Naive B cell (primary cell): ENCODE data around the gene UBLCP1. TPM values are rescaled to one million over a fixed set of nuclear protein-coding genes. Genes with fewer than 3 reads are reported as not detected.

ENCODE experiments used
- ATAC-seq, 2 donors: fragments of 150-1000 bp; cut with Tn5 transposase; 2 replicates each; pipeline ENCODE4 v1.10.0; 2021; ENCODE audit warnings: low read depth in 2 of 2, mild to moderate bottlenecking in 2 of 2, moderate library complexity in 2 of 2
- DNase-seq: peaks from one replicate; pipeline ENCODE4 v3.0.0; 2022
- H3K27ac Mint-ChIP-seq, 6 donors: one replicate each; pipeline ENCODE4 v1.8.0; 2020 to 2022; ENCODE audit warnings: mild to moderate bottlenecking in 6 of 6, mixed read lengths in 6 of 6, moderate library complexity in 5 of 6, inconsistent platforms in 2 of 6
- H3K27me3 Mint-ChIP-seq, 3 donors: one replicate each; pipeline ENCODE4 v1.8.0; 2021 to 2022; ENCODE audit warnings: mixed read lengths in 3 of 3, mild to moderate bottlenecking in 1 of 3
- H3K36me3 Mint-ChIP-seq, 2 donors: one replicate each; pipeline ENCODE4 v1.8.0; 2020 to 2022; ENCODE audit warnings: mixed read lengths in 2 of 2, inconsistent platforms in 1 of 2, mild to moderate bottlenecking in 1 of 2
- H3K4me1 Mint-ChIP-seq, 3 donors: one replicate each; pipeline ENCODE4 v1.8.0; 2020 to 2022; ENCODE audit warnings: mixed read lengths in 3 of 3, inconsistent platforms in 1 of 3, mild to moderate bottlenecking in 1 of 3, moderate library complexity in 1 of 3
- H3K4me3 Mint-ChIP-seq, 8 donors: one replicate each; pipeline ENCODE4 v1.8.0; 2020 to 2022; ENCODE audit warnings: mild to moderate bottlenecking in 8 of 8, mixed read lengths in 8 of 8, moderate library complexity in 8 of 8, inconsistent platforms in 2 of 8
- H3K9me3 Mint-ChIP-seq, 7 donors: one replicate each; pipeline ENCODE4 v1.8.0; 2020 to 2022; ENCODE audit warnings: mixed read lengths in 7 of 7, mild to moderate bottlenecking in 5 of 7, inconsistent platforms in 2 of 7, moderate library complexity in 1 of 7
- polyA plus RNA-seq, 6 donors: library from polyadenylated mRNA; unstranded; fragments of 300-500 nt; fragmentation: Illumina TruSeq; gene quantifications; one replicate each; pipeline ENCODE4 v1.2.3, GENCODE V29; 2021; ENCODE audit warnings: low read depth in 6 of 6

Gene UBLCP1
- polyA plus RNA-seq, 6 donors from 2014 or later = 48.4 to 69.5 (median 61.2) TPM

- no peaks in the 10 kb centered on the region for H3K27me3 Mint-ChIP-seq
- no peak for ATAC-seq
These were observed 40.2 kb downstream of the UBLCP1 start for GRCh38 chr5:159303286-159303685.

GRCh38 chr5:159304961-159305595 is 42.0 kb downstream of the UBLCP1 start:
- H3K36me3 Mint-ChIP-seq = peaks cover 15 to 32% of the 10 kb centered on the region in 2 donors
- no peak for DNase-seq
- no peak for ATAC-seq
- H3K9me3 Mint-ChIP-seq = peaks cover 12 to 38% (median 30%) of the 10 kb centered on the region in 7 donors
- no peaks in the 10 kb centered on the region for H3K27me3 Mint-ChIP-seq
- peaks cover 6 to 22% (median 14%) of the 10 kb centered on the region in 3 donors for H3K4me1 Mint-ChIP-seq
- no peak overlapping the region for H3K4me3 Mint-ChIP-seq
- no peak overlapping the region for H3K27ac Mint-ChIP-seq

More at GRCh38 chr5:159303286-159303685, 40.2 kb downstream of the UBLCP1 start:
- Mint-ChIP-seq H3K4me1 (peaks cover 6 to 18% (median 14%) of the 10 kb centered on the region in 3 donors), H3K9me3 (peaks cover 21 to 56% (median 42%) of the 10 kb centered on the region in 7 donors), H3K36me3 (peaks cover 21 to 43% of the 10 kb centered on the region in 2 donors), H3K27ac (no peak overlapping the region), H3K4me3 (no peak overlapping the region)
- no peak for DNase-seq

- peak overlapping the region in 1 of 6 donors; percentile 65 for H3K27ac Mint-ChIP-seq
- peak in 1 of 2 donors; percentile 8 for ATAC-seq
- H3K9me3 Mint-ChIP-seq = no peaks in the 10 kb centered on the region
- peaks cover 5 to 25% (median 14%) of the 10 kb centered on the region in 3 donors for H3K4me1 Mint-ChIP-seq
- DNase-seq = no peak
- peaks cover 0 to 11% (median 6%) of the 10 kb centered on the region in 3 donors for H3K27me3 Mint-ChIP-seq
- H3K4me3 Mint-ChIP-seq = peak overlapping the region in 7 of 8 donors; percentile 77 to 84 (median 79)
- H3K36me3 Mint-ChIP-seq = no peaks in the 10 kb centered on the region
These were observed 46.8 kb downstream of the UBLCP1 start for GRCh38 chr5:159309689-159310433.

GRCh38 chr5:159310511-159310910 is 47.4 kb downstream of the UBLCP1 start:
- DNase-seq = peak; percentile 53
- H3K4me1 Mint-ChIP-seq = peaks cover 5 to 18% (median 14%) of the 10 kb centered on the region in 3 donors
- peaks cover 0 to 11% (median 6%) of the 10 kb centered on the region in 3 donors for H3K27me3 Mint-ChIP-seq
- H3K27ac Mint-ChIP-seq = peak overlapping the region in 4 of 6 donors; percentile 25 to 88 (median 78)
- no peaks in the 10 kb centered on the region for H3K9me3 Mint-ChIP-seq
- peak overlapping the region; percentile 77 to 84 (median 80) for H3K4me3 Mint-ChIP-seq
- no peaks in the 10 kb centered on the region for H3K36me3 Mint-ChIP-seq
- ATAC-seq = peak; percentile 97 to 98

GRCh38 chr5:159311063-159311462 is 48.0 kb downstream of the UBLCP1 start:
- H3K27me3 Mint-ChIP-seq = peaks cover 0 to 11% (median 6%) of the 10 kb centered on the region in 3 donors
- no peaks in the 10 kb centered on the region for H3K36me3 Mint-ChIP-seq
- peak overlapping the region; percentile 77 to 84 (median 80) for H3K4me3 Mint-ChIP-seq
- DNase-seq (no peak), ATAC-seq (peak; percentile 25 to 31)
- H3K4me1 Mint-ChIP-seq = peaks cover 5 to 17% (median 14%) of the 10 kb centered on the region in 3 donors
- H3K27ac Mint-ChIP-seq = peak overlapping the region in 3 of 6 donors; percentile 74 to 88 (median 83)
- H3K9me3 Mint-ChIP-seq = no peaks in the 10 kb centered on the region

GRCh38 chr5:159313197-159313596 is 50.1 kb downstream of the UBLCP1 start:
- Mint-ChIP-seq H3K36me3 (no peaks in the 10 kb centered on the region), H3K9me3 (no peaks in the 10 kb centered on the region), H3K4me1 (peaks cover 5 to 17% (median 14%) of the 10 kb centered on the region in 3 donors), H3K27ac (no peak overlapping the region), H3K4me3 (no peak overlapping the region), H3K27me3 (peaks cover 0 to 11% (median 6%) of the 10 kb centered on the region in 3 donors)
- DNase-seq (no peak), ATAC-seq (no peak)

GRCh38 chr5:159316519-159317383 is 53.7 kb downstream of the UBLCP1 start:
- peaks cover 0 to 6% (median 4%) of the 10 kb centered on the region in 3 donors for H3K27me3 Mint-ChIP-seq
- DNase-seq = no peak
- no peak overlapping the region for H3K27ac Mint-ChIP-seq
- ATAC-seq = peak; percentile 42 to 70
- H3K4me3 Mint-ChIP-seq = no peak overlapping the region
- no peaks in the 10 kb centered on the region for H3K4me1 Mint-ChIP-seq
- H3K9me3 Mint-ChIP-seq = no peaks in the 10 kb centered on the region
- no peaks in the 10 kb centered on the region for H3K36me3 Mint-ChIP-seq

GRCh38 chr5:159317849-159318248 is 54.8 kb downstream of the UBLCP1 start:
- no peak for ATAC-seq
- Mint-ChIP-seq H3K9me3 (no peaks in the 10 kb centered on the region), H3K27me3 (peaks cover 0 to 6% (median 4%) of the 10 kb centered on the region in 3 donors), H3K27ac (no peak overlapping the region), H3K4me1 (no peaks in the 10 kb centered on the region), H3K4me3 (no peak overlapping the region), H3K36me3 (no peaks in the 10 kb centered on the region)
- DNase-seq = no peak

GRCh38 chr5:159318448-159318847 is 55.4 kb downstream of the UBLCP1 start:
- Mint-ChIP-seq H3K27me3 (peaks cover 0 to 6% (median 6%) of the 10 kb centered on the region in 3 donors), H3K27ac (no peak overlapping the region), H3K36me3 (no peaks in the 10 kb centered on the region), H3K4me1 (no peaks in the 10 kb centered on the region), H3K4me3 (no peak overlapping the region), H3K9me3 (no peaks in the 10 kb centered on the region)
- no peak for ATAC-seq
- no peak for DNase-seq

- ATAC-seq (no peak), DNase-seq (no peak)
- Mint-ChIP-seq H3K27ac (peak overlapping the region in 1 of 6 donors; percentile 68), H3K4me3 (no peak overlapping the region), H3K4me1 (no peaks in the 10 kb centered on the region), H3K9me3 (no peaks in the 10 kb centered on the region), H3K27me3 (peaks cover 0 to 4% (median under 1%) of the 10 kb centered on the region in 3 donors), H3K36me3 (no peaks in the 10 kb centered on the region)
These were observed 56.3 kb downstream of the UBLCP1 start for GRCh38 chr5:159319363-159319762.

- ATAC-seq = no peak
- H3K27me3 Mint-ChIP-seq = peaks cover 0 to 4% (median 0%) of the 10 kb centered on the region in 3 donors
- H3K36me3 Mint-ChIP-seq = no peaks in the 10 kb centered on the region
- no peak overlapping the region for H3K27ac Mint-ChIP-seq
- H3K4me1 Mint-ChIP-seq = no peaks in the 10 kb centered on the region
- no peak overlapping the region for H3K4me3 Mint-ChIP-seq
- no peak for DNase-seq
- H3K9me3 Mint-ChIP-seq = no peaks in the 10 kb centered on the region
These were observed 56.7 kb downstream of the UBLCP1 start for GRCh38 chr5:159319832-159320231.

GRCh38 chr5:159322180-159322579 is 59.1 kb downstream of the UBLCP1 start:
- H3K27me3 Mint-ChIP-seq = peaks cover 0 to 4% (median 0%) of the 10 kb centered on the region in 3 donors
- H3K27ac Mint-ChIP-seq = no peak overlapping the region
- H3K4me3 Mint-ChIP-seq = no peak overlapping the region
- ATAC-seq = no peak
- no peaks in the 10 kb centered on the region for H3K36me3 Mint-ChIP-seq
- no peaks in the 10 kb centered on the region for H3K4me1 Mint-ChIP-seq
- DNase-seq = no peak
- no peaks in the 10 kb centered on the region for H3K9me3 Mint-ChIP-seq
